ENCODE measurements around the gene GNAZ. TPM values are rescaled to one million over a fixed set of nuclear protein-coding genes. Genes with fewer than 3 reads are reported as not detected.

GNAZ gene
- total RNA-seq, 1 experiment from 2014 or later: 5.0 TPM

DNA sequence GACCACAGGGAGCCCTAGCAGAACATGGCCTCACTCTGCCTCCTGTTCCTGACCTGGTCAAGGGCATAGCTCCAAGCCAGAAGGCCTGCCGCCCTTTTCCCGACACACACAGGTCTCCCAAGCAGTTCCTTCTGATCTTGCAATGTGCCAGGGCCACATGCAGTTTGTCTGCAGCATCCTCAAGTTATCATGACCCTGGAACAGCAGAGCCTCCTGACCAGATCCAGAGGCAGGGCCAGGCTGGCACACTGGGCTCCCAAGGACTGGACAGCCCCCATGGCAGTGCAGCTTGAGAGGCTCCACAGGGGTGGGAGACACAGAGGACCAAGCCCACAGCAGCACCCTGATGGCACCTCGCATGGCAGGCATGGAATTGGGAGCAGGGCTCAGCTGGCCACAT is 31.2 kb downstream of the GNAZ start:
- no peak for DNase-seq
- Mint-ChIP-seq H3K4me3 (no peak overlapping the region), H3K9me3 (no peaks in the 10 kb centered on the region), H3K36me3 (ENCODE audit: insufficient read depth in 1 of 3, low read depth in 3 of 3) (peaks cover 0 to under 1% (median 0%) of the 10 kb centered on the region in 3 experiments; a peak in 1 of 7 replicates), H3K27me3 (ENCODE audit: low read depth) (peaks cover 15% of the 10 kb centered on the region), H3K27ac (no peak overlapping the region), H3K4me1 (peaks cover 0 to 3% of the 10 kb centered on the region in 2 experiments; a peak in 2 of 4 replicates)
- H4K8ac ChIP-seq (replicated peaks; ENCODE audit: insufficient read length, low read depth, low read length): no peak overlapping the region
- H3K4ac ChIP-seq (ENCODE audit: low read depth, low read length): no peak overlapping the region
- no peak overlapping the region for H3K23ac ChIP-seq (ENCODE audit: insufficient read length, low read depth, low read length)
- H3K4me2 ChIP-seq (ENCODE audit: insufficient read depth, insufficient read length, low read length): no peak overlapping the region
- no peak overlapping the region for H2BK15ac ChIP-seq (ENCODE audit: low read depth, low read length)
- H3K27me3 ChIP-seq (ENCODE audit: insufficient read depth, low read length): no peaks in the 10 kb centered on the region; the same call in 1 of the 2 replicates
- H3K27ac ChIP-seq (ENCODE audit: insufficient read length, low read depth, low read length): no peak overlapping the region
- no peak overlapping the region; the same call in 1 of the 2 replicates for H3K14ac ChIP-seq (ENCODE audit: insufficient read depth, low read length)
- H2AFZ ChIP-seq (ENCODE audit: low read length): no peak overlapping the region
- H3K23me2 ChIP-seq (ENCODE audit: insufficient read length, low read depth, low read length, poor library complexity, severe bottlenecking): no peaks in the 10 kb centered on the region
- H3K9me3 ChIP-seq (ENCODE audit: control insufficient read depth, low read depth, low read length): no peaks in the 10 kb centered on the region
- no peak overlapping the region for H3K56ac ChIP-seq (ENCODE audit: insufficient read length, low read depth, low read length)
- H4K5ac ChIP-seq (ENCODE audit: insufficient read length, low read depth, low read length): no peak overlapping the region
- no peak overlapping the region for H2BK20ac ChIP-seq (ENCODE audit: low read depth, low read length, poor library complexity, severe bottlenecking)
- H3K79me1 ChIP-seq (ENCODE audit: insufficient read depth, low read depth, low read length, poor library complexity, severe bottlenecking): no peaks in the 10 kb centered on the region
- no peak overlapping the region for H2BK12ac ChIP-seq (ENCODE audit: insufficient read length, low read depth, low read length)
- H4K20me1 ChIP-seq (ENCODE audit: control insufficient read depth, insufficient read depth, insufficient read length): no peaks in the 10 kb centered on the region
- no peak overlapping the region for H2AK5ac ChIP-seq (ENCODE audit: insufficient read length, low read length)
- no peaks in the 10 kb centered on the region for H3K4me1 ChIP-seq (ENCODE audit: insufficient read depth, low read length)
- TF ChIP-seq, protein P1, sequence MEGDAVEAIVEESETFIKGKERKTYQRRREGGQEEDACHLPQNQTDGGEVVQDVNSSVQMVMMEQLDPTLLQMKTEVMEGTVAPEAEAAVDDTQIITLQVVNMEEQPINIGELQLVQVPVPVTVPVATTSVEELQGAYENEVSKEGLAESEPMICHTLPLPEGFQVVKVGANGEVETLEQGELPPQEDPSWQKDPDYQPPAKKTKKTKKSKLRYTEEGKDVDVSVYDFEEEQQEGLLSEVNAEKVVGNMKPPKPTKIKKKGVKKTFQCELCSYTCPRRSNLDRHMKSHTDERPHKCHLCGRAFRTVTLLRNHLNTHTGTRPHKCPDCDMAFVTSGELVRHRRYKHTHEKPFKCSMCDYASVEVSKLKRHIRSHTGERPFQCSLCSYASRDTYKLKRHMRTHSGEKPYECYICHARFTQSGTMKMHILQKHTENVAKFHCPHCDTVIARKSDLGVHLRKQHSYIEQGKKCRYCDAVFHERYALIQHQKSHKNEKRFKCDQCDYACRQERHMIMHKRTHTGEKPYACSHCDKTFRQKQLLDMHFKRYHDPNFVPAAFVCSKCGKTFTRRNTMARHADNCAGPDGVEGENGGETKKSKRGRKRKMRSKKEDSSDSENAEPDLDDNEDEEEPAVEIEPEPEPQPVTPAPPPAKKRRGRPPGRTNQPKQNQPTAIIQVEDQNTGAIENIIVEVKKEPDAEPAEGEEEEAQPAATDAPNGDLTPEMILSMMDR (conservative IDR thresholded peaks at IDR 0.05): no peak
- no peaks in the 10 kb centered on the region for H3K79me2 ChIP-seq (ENCODE audit: insufficient read depth, low read length)
- no CpG with 5 or more reads among the region's 3 CpGs for WGBS (ENCODE audit: extremely low coverage, insufficient read length, low lambda C conversion rate)
- H2BK5ac ChIP-seq (ENCODE audit: insufficient read length, low read length): no peak overlapping the region
- H3T11ph ChIP-seq (ENCODE audit: low read length): no peak overlapping the region
- H3K9ac ChIP-seq (ENCODE audit: extremely low read depth, insufficient read length, low read length): no peak overlapping the region
- no peak overlapping the region for H3K18ac ChIP-seq (ENCODE audit: insufficient read length, low read depth, low read length)
- H2BK120ac ChIP-seq (ENCODE audit: low read depth, low read length, poor library complexity, severe bottlenecking): no peak overlapping the region
- no peak overlapping the region for H4K91ac ChIP-seq (ENCODE audit: insufficient read length, low read depth, low read length)
